ENCODE data around the gene SASH1.
A peak's percentile ranks its signal among the peaks of the same experiment; 100 is the strongest.

Gene SASH1

DNA sequence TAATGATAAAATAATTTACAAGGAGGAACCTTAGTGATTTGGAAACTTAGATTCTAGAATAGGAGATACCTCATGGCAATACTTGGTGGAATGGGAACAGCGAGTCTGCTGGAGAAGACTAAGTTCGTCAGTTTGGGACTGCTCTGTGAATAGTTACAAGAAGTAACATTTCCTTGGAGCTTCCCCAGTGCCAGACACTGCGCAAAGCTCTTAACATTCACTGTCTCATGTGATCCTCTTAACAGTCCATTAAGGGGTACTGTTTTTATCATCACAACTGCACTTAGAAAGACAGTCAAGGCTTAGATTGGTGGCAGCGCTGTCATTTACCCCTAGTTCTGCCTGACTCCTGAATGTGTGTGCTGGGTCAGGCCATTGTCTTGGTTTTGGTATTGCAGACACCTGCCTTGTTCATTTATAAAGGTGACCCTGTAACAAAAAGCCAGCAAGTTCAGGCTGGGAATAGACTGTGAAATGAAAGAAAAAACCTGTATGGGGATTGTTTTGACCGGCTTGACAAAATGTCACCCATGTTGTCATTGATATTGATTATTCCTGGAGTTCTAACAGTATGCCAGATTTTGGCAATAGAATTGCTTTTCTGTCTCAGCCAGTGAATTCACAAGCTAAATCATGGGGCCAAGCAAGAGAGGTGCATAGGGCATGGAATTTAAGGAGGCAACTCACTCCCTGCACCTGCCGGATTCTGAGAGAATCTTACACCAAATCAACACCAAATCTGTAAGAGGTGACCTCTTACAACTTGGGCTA is 118.4 kb downstream of the SASH1 start:
- H3K27ac ChIP-seq (ENCODE audit: low read depth, low read length), result no peak overlapping the region
- H3K9me3 ChIP-seq (ENCODE audit: control insufficient read depth in 5 of 5, low read length in 5 of 5), result no peaks in the 10 kb centered on the region
- peaks cover 6 to 42% (median 25%) of the 10 kb centered on the region in 5 donors for H3K4me1 ChIP-seq (ENCODE audit: control insufficient read depth in 5 of 5, insufficient read depth in 5 of 5, low read length in 5 of 5)

DNA sequence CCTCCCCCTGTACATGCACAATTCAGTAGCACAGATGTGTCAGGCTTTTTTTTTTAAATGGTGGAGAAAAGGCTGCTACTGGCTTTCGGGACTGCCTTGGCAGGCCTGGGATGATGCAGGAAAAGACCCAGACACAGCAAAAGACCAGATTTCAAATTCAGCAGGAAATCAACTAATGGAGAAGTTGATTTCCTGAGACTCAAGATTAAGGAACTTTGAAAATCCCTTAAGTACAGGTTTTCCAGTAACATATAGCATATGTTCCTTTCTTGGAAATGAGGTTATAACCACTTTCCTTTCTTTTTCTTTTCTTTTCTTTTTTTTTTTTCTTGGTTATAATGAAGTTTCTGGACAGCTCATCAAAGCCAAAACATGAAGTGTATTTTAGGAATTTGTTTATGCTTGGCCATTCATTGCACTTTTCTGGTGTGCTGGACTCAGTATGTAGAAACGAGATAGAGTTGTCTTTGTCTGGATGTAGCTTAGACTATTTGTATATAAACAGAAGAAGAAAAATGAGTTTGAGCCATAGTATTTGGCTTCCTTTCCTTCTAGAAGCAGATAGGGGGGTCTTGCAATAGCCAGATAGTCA is 119.4 kb downstream of the SASH1 start:
- Histone ChIP-seq H3K9me3 (ENCODE audit: control insufficient read depth in 5 of 5, low read length in 5 of 5) (no peaks in the 10 kb centered on the region), H3K4me1 (ENCODE audit: control insufficient read depth in 5 of 5, insufficient read depth in 5 of 5, low read length in 5 of 5) (peaks cover 6 to 50% (median 29%) of the 10 kb centered on the region in 5 donors), H3K27me3 (ENCODE audit: control insufficient read depth in 5 of 5, insufficient read depth in 4 of 5, low read length in 5 of 5) (no peaks in the 10 kb centered on the region), H3K27ac (ENCODE audit: low read depth, low read length) (peak overlapping the region; percentile 53), H3K4me3 (ENCODE audit: low read depth in 1 of 5, low read length in 5 of 5) (no peak overlapping the region), H3K36me3 (ENCODE audit: control insufficient read depth in 5 of 5, insufficient read depth in 5 of 5, low read length in 5 of 5) (peaks cover 0 to 3% (median 0%) of the 10 kb centered on the region in 5 donors), H3K9ac (ENCODE audit: low read length in 5 of 5) (peak overlapping the region in 1 of 5 donors; percentile 10)

More for the DNA sequence above, 118.4 kb downstream of the SASH1 start:
- Histone ChIP-seq H3K4me3 (ENCODE audit: low read depth in 1 of 5, low read length in 5 of 5) (no peak overlapping the region), H3K36me3 (ENCODE audit: control insufficient read depth in 5 of 5, insufficient read depth in 5 of 5, low read length in 5 of 5) (peaks cover 0 to 3% (median 0%) of the 10 kb centered on the region in 5 donors), H3K9ac (ENCODE audit: low read length in 5 of 5) (peak overlapping the region in 1 of 5 donors; percentile 10), H3K27me3 (ENCODE audit: control insufficient read depth in 5 of 5, insufficient read depth in 4 of 5, low read length in 5 of 5) (no peaks in the 10 kb centered on the region)

DNA sequence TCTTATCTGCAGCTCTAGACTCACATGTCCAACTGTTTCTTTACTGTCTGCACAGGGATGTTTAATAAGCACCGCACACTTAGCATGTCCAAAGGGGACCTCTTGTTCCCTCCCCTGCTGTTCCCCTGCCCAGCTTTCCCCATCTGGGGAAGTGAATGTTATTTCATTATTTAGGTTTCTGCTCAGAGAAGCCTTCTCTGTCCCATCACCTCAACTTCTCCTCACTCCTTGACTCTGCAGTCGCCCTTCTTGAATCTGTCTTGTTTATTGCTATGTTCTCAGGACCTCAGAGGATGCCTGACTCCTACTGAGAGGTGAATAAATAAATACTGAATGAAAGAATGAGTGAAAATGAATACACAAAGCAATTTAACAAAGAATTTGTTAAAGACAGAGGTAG is 121.0 kb downstream of the SASH1 start:
- peaks cover 6 to 52% (median 29%) of the 10 kb centered on the region in 5 donors for H3K4me1 ChIP-seq (ENCODE audit: control insufficient read depth in 5 of 5, insufficient read depth in 5 of 5, low read length in 5 of 5)
- peak overlapping the region; percentile 18 for H3K27ac ChIP-seq (ENCODE audit: low read depth, low read length)
- no peak overlapping the region for H3K9ac ChIP-seq (ENCODE audit: low read length in 5 of 5)
- H3K36me3 ChIP-seq (ENCODE audit: control insufficient read depth in 5 of 5, insufficient read depth in 5 of 5, low read length in 5 of 5), result peaks cover 0 to 3% (median 0%) of the 10 kb centered on the region in 5 donors
- H3K4me3 ChIP-seq (ENCODE audit: low read depth in 1 of 5, low read length in 5 of 5), result no peak overlapping the region
- no peaks in the 10 kb centered on the region for H3K27me3 ChIP-seq (ENCODE audit: control insufficient read depth in 5 of 5, insufficient read depth in 4 of 5, low read length in 5 of 5)
- no peaks in the 10 kb centered on the region for H3K9me3 ChIP-seq (ENCODE audit: control insufficient read depth in 5 of 5, low read length in 5 of 5)

DNA sequence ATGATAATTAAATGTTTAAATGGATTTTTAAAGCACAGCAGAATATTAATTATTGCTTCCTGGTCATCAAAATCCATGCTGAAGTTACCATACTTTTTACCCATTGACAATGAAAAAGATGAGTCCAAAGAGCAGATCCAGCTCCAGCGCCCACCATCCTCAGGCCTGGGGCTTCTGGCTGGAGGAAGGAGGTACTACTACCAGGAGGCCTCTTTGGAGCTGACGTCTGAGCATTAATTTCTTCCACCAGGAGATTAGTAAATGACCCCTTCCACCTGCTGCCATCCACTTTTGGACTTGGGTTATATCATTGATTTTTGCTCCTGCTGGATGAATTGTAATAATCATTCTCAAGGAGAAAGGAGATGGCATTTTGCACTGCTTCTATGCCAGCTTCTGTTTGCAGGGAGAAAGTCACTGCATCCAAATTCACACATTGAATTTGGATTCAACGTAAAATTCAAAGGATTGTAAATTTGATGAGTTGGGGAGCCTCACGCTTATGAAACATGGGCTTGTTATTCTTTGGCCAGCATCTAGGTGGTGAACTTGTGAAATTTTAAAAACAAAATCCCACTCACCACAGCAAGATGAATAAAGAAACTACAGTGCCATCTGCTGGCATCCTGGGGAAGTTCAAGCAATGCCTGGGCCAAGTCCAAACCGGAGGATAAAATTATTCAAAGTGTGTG is 121.8 kb downstream of the SASH1 start:
- peaks cover 0 to 3% (median 0%) of the 10 kb centered on the region in 5 donors for H3K36me3 ChIP-seq (ENCODE audit: control insufficient read depth in 5 of 5, insufficient read depth in 5 of 5, low read length in 5 of 5)
- peak overlapping the region; percentile 18 for H3K27ac ChIP-seq (ENCODE audit: low read depth, low read length)
- H3K4me3 ChIP-seq (ENCODE audit: low read depth in 1 of 5, low read length in 5 of 5), result no peak overlapping the region
- H3K4me1 ChIP-seq (ENCODE audit: control insufficient read depth in 5 of 5, insufficient read depth in 5 of 5, low read length in 5 of 5), result peaks cover 6 to 52% (median 29%) of the 10 kb centered on the region in 5 donors
- no peaks in the 10 kb centered on the region for H3K9me3 ChIP-seq (ENCODE audit: control insufficient read depth in 5 of 5, low read length in 5 of 5)
- no peaks in the 10 kb centered on the region for H3K27me3 ChIP-seq (ENCODE audit: control insufficient read depth in 5 of 5, insufficient read depth in 4 of 5, low read length in 5 of 5)
- H3K9ac ChIP-seq (ENCODE audit: low read length in 5 of 5), result peak overlapping the region in 1 of 5 donors; percentile 47

DNA sequence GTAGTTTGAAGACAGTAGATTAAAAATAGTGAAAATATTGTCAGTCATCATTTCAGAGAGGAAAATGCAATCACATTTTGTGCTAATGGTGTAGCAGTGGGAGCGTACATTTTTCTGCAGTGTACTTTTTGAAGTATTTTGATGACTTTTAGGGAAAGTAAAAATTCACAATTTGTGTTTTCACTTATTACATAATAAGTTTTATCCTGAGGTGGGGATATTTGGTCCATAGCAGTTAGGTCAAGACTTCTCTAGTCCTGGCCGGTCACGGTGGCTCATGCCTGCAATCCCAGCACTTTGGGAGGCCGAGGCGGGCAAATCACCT is 122.3 kb downstream of the SASH1 start:
- Histone ChIP-seq H3K4me3 (ENCODE audit: low read depth in 1 of 5, low read length in 5 of 5) (no peak overlapping the region), H3K9ac (ENCODE audit: low read length in 5 of 5) (peak overlapping the region in 1 of 5 donors; percentile 47), H3K9me3 (ENCODE audit: control insufficient read depth in 5 of 5, low read length in 5 of 5) (no peaks in the 10 kb centered on the region), H3K27me3 (ENCODE audit: control insufficient read depth in 5 of 5, insufficient read depth in 4 of 5, low read length in 5 of 5) (no peaks in the 10 kb centered on the region), H3K4me1 (ENCODE audit: control insufficient read depth in 5 of 5, insufficient read depth in 5 of 5, low read length in 5 of 5) (peaks cover 6 to 52% (median 29%) of the 10 kb centered on the region in 5 donors), H3K36me3 (ENCODE audit: control insufficient read depth in 5 of 5, insufficient read depth in 5 of 5, low read length in 5 of 5) (peaks cover 0 to 1% (median 0%) of the 10 kb centered on the region in 5 donors), H3K27ac (ENCODE audit: low read depth, low read length) (peak overlapping the region; percentile 58)

- Histone ChIP-seq H3K27me3 (ENCODE audit: control insufficient read depth in 5 of 5, insufficient read depth in 4 of 5, low read length in 5 of 5) (no peaks in the 10 kb centered on the region), H3K9me3 (ENCODE audit: control insufficient read depth in 5 of 5, low read length in 5 of 5) (no peaks in the 10 kb centered on the region), H3K27ac (ENCODE audit: low read depth, low read length) (peak overlapping the region; percentile 58), H3K36me3 (ENCODE audit: control insufficient read depth in 5 of 5, insufficient read depth in 5 of 5, low read length in 5 of 5) (peaks cover 0 to 7% (median 0%) of the 10 kb centered on the region in 5 donors), H3K4me3 (ENCODE audit: low read depth in 1 of 5, low read length in 5 of 5) (peak overlapping the region in 1 of 5 donors; percentile 12), H3K9ac (ENCODE audit: low read length in 5 of 5) (peak overlapping the region in 1 of 5 donors; percentile 2), H3K4me1 (ENCODE audit: control insufficient read depth in 5 of 5, insufficient read depth in 5 of 5, low read length in 5 of 5) (peaks cover 6 to 54% (median 29%) of the 10 kb centered on the region in 5 donors)
Measured at GRCh38 chr6:148465670-148466069, 123.0 kb downstream of the SASH1 start.

DNA sequence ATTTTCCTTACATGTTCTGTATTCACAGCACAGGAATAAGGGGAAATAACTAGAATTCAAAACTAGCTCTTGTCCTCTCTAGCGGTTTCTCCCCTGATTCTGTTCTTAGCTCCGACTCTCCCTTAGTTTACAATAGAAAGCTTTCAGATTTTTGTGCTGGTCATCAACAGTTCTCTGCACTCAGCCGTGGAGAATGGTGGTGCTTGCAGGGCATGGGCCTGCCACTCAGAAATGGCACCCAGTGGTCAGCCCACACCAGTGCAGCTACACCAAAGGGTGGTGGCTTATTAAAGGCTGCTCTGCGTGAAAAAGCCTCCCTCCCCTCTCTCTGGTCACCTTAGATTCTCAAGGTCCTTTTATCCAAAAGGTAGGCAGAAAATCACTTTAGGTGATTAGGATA is 123.5 kb downstream of the SASH1 start:
- Histone ChIP-seq H3K9me3 (ENCODE audit: control insufficient read depth in 5 of 5, low read length in 5 of 5) (no peaks in the 10 kb centered on the region), H3K9ac (ENCODE audit: low read length in 5 of 5) (no peak overlapping the region), H3K27me3 (ENCODE audit: control insufficient read depth in 5 of 5, insufficient read depth in 4 of 5, low read length in 5 of 5) (no peaks in the 10 kb centered on the region), H3K36me3 (ENCODE audit: control insufficient read depth in 5 of 5, insufficient read depth in 5 of 5, low read length in 5 of 5) (peaks cover 0 to 10% (median 0%) of the 10 kb centered on the region in 5 donors), H3K4me3 (ENCODE audit: low read depth in 1 of 5, low read length in 5 of 5) (no peak overlapping the region), H3K4me1 (ENCODE audit: control insufficient read depth in 5 of 5, insufficient read depth in 5 of 5, low read length in 5 of 5) (peaks cover 6 to 56% (median 29%) of the 10 kb centered on the region in 5 donors), H3K27ac (ENCODE audit: low read depth, low read length) (peak overlapping the region; percentile 58)

GRCh38 chr6:148467926-148468325 is 125.3 kb downstream of the SASH1 start:
- Histone ChIP-seq H3K9ac (ENCODE audit: low read length in 5 of 5) (no peak overlapping the region), H3K27ac (ENCODE audit: low read depth, low read length) (no peak overlapping the region), H3K27me3 (ENCODE audit: control insufficient read depth in 5 of 5, insufficient read depth in 4 of 5, low read length in 5 of 5) (no peaks in the 10 kb centered on the region), H3K4me1 (ENCODE audit: control insufficient read depth in 5 of 5, insufficient read depth in 5 of 5, low read length in 5 of 5) (peaks cover 6 to 53% (median 26%) of the 10 kb centered on the region in 5 donors), H3K4me3 (ENCODE audit: low read depth in 1 of 5, low read length in 5 of 5) (no peak overlapping the region), H3K9me3 (ENCODE audit: control insufficient read depth in 5 of 5, low read length in 5 of 5) (no peaks in the 10 kb centered on the region), H3K36me3 (ENCODE audit: control insufficient read depth in 5 of 5, insufficient read depth in 5 of 5, low read length in 5 of 5) (peaks cover 0 to 10% (median 3%) of the 10 kb centered on the region in 5 donors)

DNA sequence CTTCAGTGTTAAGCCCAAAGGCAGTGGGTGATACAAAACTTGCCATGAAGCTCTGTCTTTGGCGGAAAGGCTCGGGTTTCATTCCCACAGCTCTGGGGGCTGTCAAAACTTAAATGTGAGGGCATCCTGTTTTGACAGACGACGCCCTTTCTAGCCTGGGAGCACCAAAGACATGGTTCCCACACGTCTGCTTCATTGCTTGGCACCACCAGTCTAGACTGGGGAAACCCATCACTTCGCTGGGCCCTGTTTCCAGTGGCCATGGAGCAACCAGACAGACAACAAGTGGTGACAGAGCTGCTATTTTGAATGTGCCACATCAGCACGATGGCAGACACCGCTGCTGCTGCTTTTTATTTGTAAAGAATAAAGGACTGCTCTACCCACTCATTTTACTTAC is 127.5 kb downstream of the SASH1 start:
- Histone ChIP-seq H3K27ac (ENCODE audit: low read depth, low read length) (no peak overlapping the region), H3K36me3 (ENCODE audit: control insufficient read depth in 5 of 5, insufficient read depth in 5 of 5, low read length in 5 of 5) (peaks cover 7 to 28% (median 17%) of the 10 kb centered on the region in 5 donors), H3K9me3 (ENCODE audit: control insufficient read depth in 5 of 5, low read length in 5 of 5) (no peaks in the 10 kb centered on the region), H3K9ac (ENCODE audit: low read length in 5 of 5) (no peak overlapping the region), H3K4me3 (ENCODE audit: low read depth in 1 of 5, low read length in 5 of 5) (no peak overlapping the region), H3K27me3 (ENCODE audit: control insufficient read depth in 5 of 5, insufficient read depth in 4 of 5, low read length in 5 of 5) (no peaks in the 10 kb centered on the region), H3K4me1 (ENCODE audit: control insufficient read depth in 5 of 5, insufficient read depth in 5 of 5, low read length in 5 of 5) (peaks cover 3 to 40% (median 16%) of the 10 kb centered on the region in 5 donors)
